GM19438 (cell line): ENCODE measurements around the gene BCL7C.
"Not testable (repeated sequence)": the region's sequence is repeated elsewhere in the genome, so short reads cannot be mapped to it uniquely, and the experiment has no call there.

Experiments used
- ATAC-seq: cut with Tn5 transposase; IDR thresholded peaks from one replicate; pipeline ENCODE4 v1.9.1; 2021; ENCODE audit warnings: low read depth; ENCODE audit not compliant: unreplicated experiment

Gene BCL7C

GRCh38 chr16:30896261-30896888 is 2.5 kb upstream of the BCL7C start, which contains the start of gene CTF1:
Gene CTF1, plus strand, starts transcription at chr16:30896614. Its CDS starts 30 bp downstream, at chr16:30896644.
- no peak for ATAC-seq

DNA sequence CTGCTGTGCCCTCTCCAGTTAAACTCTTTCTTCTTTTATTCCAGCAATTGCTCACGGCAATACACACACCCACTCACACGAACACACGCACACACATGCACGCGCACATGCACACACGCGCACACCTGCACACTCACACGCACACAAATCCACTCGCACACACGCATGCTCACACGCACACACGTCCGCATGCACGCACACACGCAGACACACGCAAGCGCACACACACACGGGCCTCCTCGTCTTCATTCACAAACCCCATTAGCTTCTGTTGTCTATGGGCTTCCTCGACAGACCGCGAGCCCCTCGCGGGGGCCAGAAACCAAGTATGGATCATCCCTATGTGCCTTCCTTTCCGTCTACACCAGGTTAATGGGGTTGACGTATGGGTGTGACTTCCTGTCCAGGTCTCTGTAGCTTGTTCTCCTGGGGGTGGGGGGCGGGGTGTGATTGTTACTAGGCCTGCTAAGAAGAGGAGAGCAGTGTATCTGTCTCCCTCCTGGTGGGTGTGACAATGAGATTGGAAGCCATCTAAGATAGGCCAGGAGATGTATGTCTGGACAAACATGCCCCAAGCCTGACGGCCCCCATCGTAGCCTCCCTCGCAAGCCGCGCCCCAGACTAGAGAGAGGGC is 1.9 kb upstream of the BCL7C start:
- no peak for ATAC-seq

- no peak for ATAC-seq
Measured at GRCh38 chr16:30894540-30895368, 877 bp upstream of the BCL7C start.

DNA sequence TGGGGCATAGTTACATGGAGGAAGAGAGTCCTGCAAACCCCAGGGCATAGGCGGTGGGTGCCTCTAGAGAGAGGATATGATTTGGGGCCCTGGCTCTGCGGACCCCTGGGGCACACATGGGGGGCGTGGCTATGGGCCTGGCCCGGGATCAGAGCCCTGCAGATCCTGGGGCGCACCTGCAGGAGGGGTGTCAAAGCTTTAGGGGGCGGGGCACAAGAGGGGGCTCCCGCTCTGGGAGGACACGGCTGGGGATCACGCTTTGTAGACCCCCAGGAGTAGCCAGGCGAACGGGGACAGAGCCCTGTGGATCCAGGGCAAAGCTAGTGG is 497 bp downstream of the BCL7C start:
- peak; percentile 16 for ATAC-seq

DNA sequence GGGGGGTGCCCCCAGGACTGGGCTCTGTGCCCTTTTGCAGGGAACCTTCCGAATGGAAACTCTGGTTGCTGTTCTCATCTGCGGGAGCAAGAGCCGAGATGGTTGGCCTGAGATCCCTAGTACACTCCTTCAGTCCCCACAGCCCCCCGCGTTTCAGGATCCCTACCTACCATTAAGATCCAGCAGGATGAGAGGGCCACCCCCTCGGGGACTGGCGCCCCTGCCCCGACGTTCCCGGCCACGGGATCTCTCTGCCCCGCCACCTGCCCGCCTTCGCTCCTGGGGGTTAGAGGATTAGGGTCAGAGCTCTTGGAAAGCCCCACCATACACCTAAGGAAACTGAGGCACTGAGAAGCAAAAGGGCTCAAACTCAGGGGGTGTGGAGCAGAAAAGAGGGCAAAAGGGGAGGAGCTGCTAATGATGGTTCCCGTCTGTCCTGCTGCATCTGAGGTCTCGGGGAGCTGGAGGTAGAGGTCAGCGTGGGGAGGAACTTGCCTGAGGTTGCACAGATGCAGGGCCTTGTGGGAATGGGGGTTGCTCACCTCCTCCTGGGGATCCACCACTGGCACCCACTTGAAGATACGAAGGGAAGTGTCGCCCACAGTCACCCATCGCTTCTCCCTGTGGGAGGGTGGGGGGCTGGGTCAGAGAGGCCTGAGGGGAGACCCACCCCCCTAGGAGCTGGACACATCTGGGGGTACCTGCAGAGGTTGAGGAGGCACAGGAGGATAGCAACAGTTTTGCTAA is 1.0 kb downstream of the BCL7C start:
- ATAC-seq: no peak

DNA sequence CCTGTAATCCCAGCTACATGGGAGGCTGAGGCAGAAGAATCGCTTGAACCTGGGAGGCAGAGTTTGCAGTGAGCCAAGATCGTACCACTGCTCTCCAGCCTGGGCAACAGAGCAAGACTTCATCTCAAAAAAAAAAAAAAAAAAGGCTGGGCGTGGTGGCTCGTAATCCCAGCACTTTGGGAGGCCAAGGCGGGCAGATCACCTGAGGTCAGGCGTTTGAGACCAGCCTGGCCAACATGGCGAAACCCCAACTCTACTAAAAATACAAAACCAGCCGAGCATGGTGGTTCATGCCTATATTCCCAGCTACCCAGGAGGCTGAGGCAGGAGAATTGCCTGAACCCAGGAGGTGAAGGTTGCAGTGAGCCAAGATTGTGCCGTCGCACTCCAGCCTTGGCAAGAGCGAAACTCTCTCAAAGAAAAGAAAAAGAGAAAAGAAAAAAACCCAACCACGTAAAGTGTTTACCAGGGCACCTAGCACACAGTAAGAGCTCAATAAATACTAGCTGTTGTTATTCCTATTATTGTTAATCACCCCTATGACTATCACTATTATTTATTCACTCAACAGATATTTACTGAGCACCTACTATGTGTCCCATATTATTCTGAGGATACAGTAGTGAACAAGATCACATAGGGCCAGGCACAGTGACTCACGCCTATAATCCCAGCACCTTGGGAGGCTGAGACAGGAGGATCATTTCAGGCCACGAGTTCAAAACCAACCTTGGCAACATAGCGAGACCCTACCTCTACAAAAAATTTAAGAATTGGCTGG is 2.6 kb downstream of the BCL7C start:
- ATAC-seq: not testable (repeated sequence)

- ATAC-seq: no peak
Measured at GRCh38 chr16:30889721-30890120, 4.2 kb downstream of the BCL7C start.

DNA sequence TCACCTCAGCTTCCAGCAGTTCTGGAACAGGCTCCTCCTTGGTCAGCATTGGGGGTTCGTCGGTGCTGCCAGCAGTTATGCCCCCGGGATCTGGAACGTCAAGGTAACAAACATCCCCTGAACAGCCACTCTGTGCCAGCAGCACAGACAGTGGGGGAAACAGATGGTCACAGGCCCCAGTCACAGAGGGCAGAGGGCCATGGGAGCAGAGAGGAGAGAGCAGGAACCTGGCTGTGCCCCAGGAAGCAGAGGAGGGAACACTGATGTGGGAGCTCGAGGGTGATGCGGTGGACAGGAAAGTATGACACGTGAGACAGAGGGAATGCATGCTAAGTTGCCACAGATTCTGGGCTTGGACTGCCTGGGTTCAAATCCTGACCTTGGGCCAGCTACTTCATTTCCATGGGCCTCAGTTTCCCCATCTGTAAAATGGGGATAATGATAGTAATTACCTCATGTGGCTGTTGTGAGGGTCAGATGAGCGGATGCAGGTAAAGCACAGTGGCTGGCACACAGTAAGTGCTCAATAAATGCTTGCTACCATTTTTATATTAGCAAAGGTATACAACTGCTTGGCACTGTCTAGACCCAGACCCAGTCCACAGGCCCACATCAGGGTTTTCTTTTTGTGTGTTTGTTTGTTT is 4.9 kb downstream of the BCL7C start:
- no peak for ATAC-seq

- no peak for ATAC-seq
Measured at GRCh38 chr16:30887927-30888326, 6.0 kb downstream of the BCL7C start.

DNA sequence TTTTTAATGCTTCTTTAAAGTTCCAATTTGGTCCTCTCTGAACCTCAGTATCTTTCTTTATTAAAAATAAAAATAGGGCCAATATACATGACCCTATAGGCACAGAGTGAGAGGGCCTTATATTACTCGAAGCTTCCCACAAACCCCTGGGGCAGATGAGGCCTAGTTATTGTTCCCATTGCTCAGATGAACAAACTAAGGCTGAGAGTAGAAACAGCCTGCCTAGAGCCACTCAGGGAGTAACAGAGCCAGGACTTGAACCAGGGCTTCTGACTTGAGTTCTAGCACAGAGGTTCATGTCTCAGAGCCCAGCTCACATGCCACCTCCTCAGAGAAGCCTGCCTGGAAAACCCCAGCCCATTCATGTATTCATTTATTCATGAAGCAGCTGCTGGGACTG is 7.7 kb downstream of the BCL7C start:
- ATAC-seq: no peak

GRCh38 chr16:30885196-30885595 is 8.7 kb downstream of the BCL7C start:
- no peak for ATAC-seq

- no peak for ATAC-seq
Measured at GRCh38 chr16:30884760-30885159, 9.1 kb downstream of the BCL7C start.

DNA sequence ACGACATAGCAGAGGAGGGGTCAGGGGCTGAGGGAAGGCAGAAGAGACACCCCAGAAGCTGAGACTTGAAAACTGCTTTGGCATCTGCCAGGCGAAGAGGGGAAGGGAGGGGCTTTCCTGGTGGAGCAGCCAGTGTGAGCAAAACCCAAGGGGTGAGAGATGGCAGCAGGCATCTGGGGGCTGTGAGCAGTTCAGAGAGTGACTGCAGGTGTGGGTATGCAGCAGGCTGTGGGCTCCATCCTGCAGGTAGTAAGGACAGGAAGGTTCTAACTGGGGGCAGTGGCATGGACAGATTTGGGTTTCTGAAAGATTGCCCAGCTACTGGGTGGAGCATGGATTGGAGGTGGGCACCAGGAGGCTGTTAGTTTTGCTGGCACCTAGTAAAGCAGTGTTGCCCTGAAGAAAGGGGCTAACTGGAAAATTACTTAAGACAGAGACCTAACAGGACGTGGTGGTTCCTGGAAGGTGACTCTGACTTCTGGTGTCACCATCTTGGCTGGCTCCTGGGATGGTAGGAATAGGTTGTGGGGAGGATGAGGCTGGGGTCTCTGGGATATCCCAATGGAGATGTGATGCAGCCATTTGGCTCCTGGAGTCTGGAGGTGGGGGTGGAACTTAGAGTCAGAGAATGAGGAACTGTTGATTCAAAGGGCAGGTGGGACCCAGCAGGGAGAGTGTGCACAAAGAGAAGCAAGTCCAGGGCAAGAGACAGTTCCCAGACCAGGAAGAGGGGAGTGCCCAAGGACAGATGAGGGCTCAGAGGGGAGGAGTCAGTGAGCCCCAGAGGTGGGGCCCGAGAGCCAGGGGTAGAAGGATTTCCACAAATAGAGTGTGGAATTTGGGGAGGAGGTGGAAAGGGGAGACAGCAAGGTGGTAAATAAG is 11.2 kb downstream of the BCL7C start:
- no peak for ATAC-seq

- ATAC-seq: no peak
Measured at GRCh38 chr16:30876867-30877266, 17.0 kb downstream of the BCL7C start.

- ATAC-seq: no peak
Measured at GRCh38 chr16:30875871-30876801, 17.7 kb downstream of the BCL7C start.

DNA sequence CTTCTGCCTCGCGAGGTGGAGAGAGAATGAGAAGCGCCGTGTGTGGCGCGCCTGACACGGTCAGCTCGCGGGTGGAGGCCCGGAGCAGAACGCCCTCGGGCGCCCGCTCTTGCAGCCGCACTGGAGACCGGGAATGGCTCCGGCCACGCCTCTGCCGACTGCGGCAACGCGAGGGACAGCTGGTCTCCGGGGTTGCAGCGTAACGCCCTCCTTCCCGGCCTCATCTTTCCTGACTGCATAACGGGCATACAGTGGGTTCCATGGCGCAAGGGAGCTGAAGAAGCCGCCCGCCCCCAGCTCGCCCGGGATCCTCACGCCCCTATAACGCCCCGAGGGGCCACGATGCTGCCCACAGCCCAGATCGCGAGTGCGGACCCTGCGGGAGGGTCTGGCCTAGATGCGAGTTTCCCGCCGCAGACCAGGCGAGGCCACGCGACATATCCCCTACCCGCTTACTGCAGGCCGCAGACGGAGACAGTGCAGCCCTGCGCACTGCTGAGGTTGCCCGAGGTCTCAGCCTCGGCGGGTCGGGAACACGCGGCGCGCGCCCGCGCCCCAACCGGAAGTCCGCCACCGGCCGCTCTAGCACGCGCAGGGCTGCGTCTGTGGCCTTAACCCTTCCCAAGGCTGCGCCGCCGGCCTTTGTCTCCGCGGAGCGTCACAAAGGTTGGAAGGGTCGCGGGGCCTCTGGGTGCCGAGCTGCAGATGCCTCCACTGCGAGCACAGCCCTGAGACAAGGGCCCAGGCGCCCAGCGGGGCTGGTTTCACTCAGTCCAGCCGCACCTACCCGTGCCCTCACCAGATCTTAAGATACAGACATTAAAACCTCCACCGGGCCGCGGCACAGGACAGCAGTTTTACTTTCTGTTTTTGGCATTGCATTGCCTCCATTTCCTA is 18.8 kb downstream of the BCL7C start:
- peak; percentile 82 for ATAC-seq
